Parathyroid adenoma (tissue), 2 donors: ENCODE measurements around the gene KSR1.
"Not testable (repeated sequence)": the region's sequence is repeated elsewhere in the genome, so short reads cannot be mapped to it uniquely, and the experiment has no call there.

Experiments used
- H2AFZ ChIP-seq: fragments of 300-600 bp; sonication (generic); one replicate; pipeline ENCODE4 v1.7.0; 2017; ENCODE audit warnings: antibody characterized with exemption, mild to moderate bottlenecking
- H3K27ac ChIP-seq: fragments of 300-600 bp; sonication (generic); one replicate; pipeline ENCODE4 v1.7.0; 2017
- H3K27me3 ChIP-seq: fragments of 300-600 bp; sonication (generic); one replicate; pipeline ENCODE4 v1.7.0; 2017; ENCODE audit warnings: low read length; ENCODE audit not compliant: control insufficient read depth, insufficient read depth
- H3K36me3 ChIP-seq: fragments of 300-600 bp; sonication (generic); one replicate; pipeline ENCODE4 v1.7.0; 2017; ENCODE audit warnings: low read length; ENCODE audit not compliant: control insufficient read depth, insufficient read depth
- H3K4me1 ChIP-seq: fragments of 300-600 bp; sonication (generic); one replicate; pipeline ENCODE4 v1.7.0; 2017; ENCODE audit warnings: control low read depth
- H3K4me2 ChIP-seq: fragments of 300-600 bp; sonication (generic); one replicate; pipeline ENCODE4 v1.7.0; 2017; ENCODE audit warnings: low read length
- H3K4me3 ChIP-seq: fragments of 300-600 bp; sonication (generic); one replicate; pipeline ENCODE4 v1.7.0; 2017; ENCODE audit warnings: low read depth, low read length
- H3K79me2 ChIP-seq: fragments of 300-600 bp; sonication (generic); one replicate; pipeline ENCODE4 v1.7.0; 2017; ENCODE audit warnings: control low read depth
- H3K9ac ChIP-seq: fragments of 300-600 bp; sonication (generic); one replicate; pipeline ENCODE4 v1.7.0; 2017; ENCODE audit warnings: mild to moderate bottlenecking
- H3K9me3 ChIP-seq: fragments of 300-600 bp; sonication (generic); one replicate; pipeline ENCODE4 v1.7.0; 2017; ENCODE audit warnings: low read length; ENCODE audit not compliant: control insufficient read depth
- CTCF ChIP-seq: fragments of 300-600 bp; sonication (generic); IDR thresholded peaks from one replicate; pipeline ENCODE4 v1.7.0; 2017; ENCODE audit warnings: antibody characterized with exemption, mild to moderate bottlenecking
- donor health status: primary hyperparathyroidism.

Gene KSR1

DNA sequence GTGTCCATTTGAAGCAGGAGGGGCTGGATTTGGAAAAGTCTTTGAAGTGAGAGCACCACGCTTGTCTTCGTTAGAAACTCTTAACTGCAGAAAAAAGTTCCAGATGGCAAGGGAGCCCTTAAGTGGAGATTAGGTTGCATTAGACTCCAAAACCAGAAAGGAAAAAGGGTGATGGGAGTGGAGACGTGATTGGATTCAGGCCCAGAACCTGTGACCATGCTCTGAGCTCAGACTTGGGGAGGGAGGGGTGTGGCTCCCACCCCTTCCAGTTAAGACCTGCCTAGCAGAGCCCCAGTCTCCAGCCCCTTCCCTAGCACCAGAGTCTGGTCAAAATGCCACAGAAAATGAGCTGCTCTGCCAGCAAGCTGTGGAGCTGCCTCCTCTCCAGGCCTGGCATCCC is 168.3 kb downstream of the KSR1 start:
- H3K27ac ChIP-seq, result no peak overlapping the region
- H3K79me2 ChIP-seq, result no peaks in the 10 kb centered on the region
- no peak overlapping the region for H3K4me2 ChIP-seq
- H2AFZ ChIP-seq, result no peak overlapping the region
- no peak overlapping the region for H3K4me3 ChIP-seq
- H3K27me3 ChIP-seq, result no peaks in the 10 kb centered on the region
- no peak for TF ChIP-seq CTCF
- H3K9ac ChIP-seq, result no peak overlapping the region
- H3K9me3 ChIP-seq, result no peaks in the 10 kb centered on the region
- no peaks in the 10 kb centered on the region for H3K36me3 ChIP-seq
- no peaks in the 10 kb centered on the region for H3K4me1 ChIP-seq

DNA sequence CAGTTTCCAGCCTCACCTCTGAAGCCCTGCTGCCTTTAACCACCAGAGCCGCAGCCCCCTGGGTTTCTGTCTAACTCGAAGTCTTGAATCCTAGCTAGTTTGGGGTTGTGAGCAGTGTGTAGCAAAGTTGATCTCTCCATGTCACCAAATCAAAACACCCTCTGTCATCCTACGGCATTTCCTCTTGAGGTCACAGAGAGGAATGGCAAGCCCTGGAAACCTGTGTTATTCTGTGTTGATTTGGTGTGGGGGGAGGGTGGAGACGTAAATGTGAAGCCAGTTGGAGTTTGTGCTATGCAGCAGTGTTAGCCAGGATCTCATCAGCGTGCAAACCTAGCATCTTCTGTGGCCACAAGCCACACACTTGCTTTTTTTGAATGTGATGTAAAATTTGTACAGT is 169.6 kb downstream of the KSR1 start:
- Histone ChIP-seq H3K36me3 (no peaks in the 10 kb centered on the region), H3K4me1 (no peaks in the 10 kb centered on the region), H3K4me2 (no peak overlapping the region), H3K9me3 (no peaks in the 10 kb centered on the region), H3K27ac (no peak overlapping the region), H3K27me3 (no peaks in the 10 kb centered on the region), H3K9ac (no peak overlapping the region), H3K4me3 (no peak overlapping the region), H2AFZ (no peak overlapping the region), H3K79me2 (no peaks in the 10 kb centered on the region)
- no peak for TF ChIP-seq CTCF

DNA sequence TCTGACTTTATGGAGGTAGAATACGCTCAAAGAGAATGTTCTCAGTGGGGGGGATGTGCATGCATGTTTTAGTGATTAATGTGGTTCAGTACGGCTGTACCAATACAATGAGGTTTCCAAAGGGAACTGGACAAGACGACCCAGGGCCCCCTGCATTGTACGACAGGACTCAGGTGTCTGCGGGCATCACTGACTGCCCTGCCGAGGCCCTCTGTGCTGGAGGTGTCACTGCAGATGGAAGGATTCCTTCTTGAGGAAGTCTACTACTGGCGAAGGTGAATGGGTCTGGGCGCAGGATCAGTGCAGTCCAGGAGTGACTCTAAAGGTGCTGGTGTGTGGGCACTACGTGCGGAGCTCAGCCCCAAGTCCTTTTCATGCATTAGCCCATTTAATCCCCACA is 171.3 kb downstream of the KSR1 start:
- no peaks in the 10 kb centered on the region for H3K27me3 ChIP-seq
- no peak overlapping the region for H3K4me2 ChIP-seq
- no peak overlapping the region for H2AFZ ChIP-seq
- no peaks in the 10 kb centered on the region for H3K79me2 ChIP-seq
- no peaks in the 10 kb centered on the region for H3K4me1 ChIP-seq
- H3K27ac ChIP-seq, result no peak overlapping the region
- no peaks in the 10 kb centered on the region for H3K9me3 ChIP-seq
- H3K9ac ChIP-seq, result no peak overlapping the region
- H3K4me3 ChIP-seq, result no peak overlapping the region
- TF ChIP-seq CTCF, result no peak
- no peaks in the 10 kb centered on the region for H3K36me3 ChIP-seq

DNA sequence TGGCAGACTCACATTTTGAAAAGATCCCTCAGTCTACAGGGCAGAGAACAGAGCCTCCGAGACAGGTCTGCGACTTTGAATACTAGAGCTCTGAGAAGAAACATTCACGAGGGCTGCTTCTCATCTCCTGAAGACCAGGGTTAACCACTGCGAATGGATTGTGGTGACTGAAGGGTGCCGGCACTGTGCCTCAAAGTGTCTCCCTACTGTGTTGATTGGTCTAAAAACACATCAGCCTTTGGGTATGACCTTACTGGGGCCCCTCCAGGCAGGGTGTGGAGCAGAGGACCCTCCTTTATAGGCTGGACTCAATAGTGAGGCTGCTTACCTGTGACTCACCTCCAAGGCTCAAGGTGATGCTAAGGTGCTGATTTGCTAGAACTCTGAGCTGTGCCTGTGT is 172.1 kb downstream of the KSR1 start:
- Histone ChIP-seq H3K4me2 (no peak overlapping the region), H3K27ac (no peak overlapping the region), H3K4me3 (no peak overlapping the region), H3K4me1 (no peaks in the 10 kb centered on the region), H3K9me3 (no peaks in the 10 kb centered on the region), H3K36me3 (no peaks in the 10 kb centered on the region), H3K79me2 (no peaks in the 10 kb centered on the region), H3K9ac (no peak overlapping the region), H3K27me3 (no peaks in the 10 kb centered on the region), H2AFZ (no peak overlapping the region)
- TF ChIP-seq CTCF, result no peak

- not testable (repeated sequence) for H3K9me3 ChIP-seq, H3K4me2 ChIP-seq, H3K79me2 ChIP-seq, H3K9ac ChIP-seq, H3K4me3 ChIP-seq, H2AFZ ChIP-seq, H3K27ac ChIP-seq, H3K36me3 ChIP-seq, H3K4me1 ChIP-seq, H3K27me3 ChIP-seq
Measured at GRCh38 chr17:27629260-27629659, 173.0 kb downstream of the KSR1 start.
